GM12878 (cell line): ENCODE data around the gene MSH5. TPM values are rescaled to one million over a fixed set of nuclear protein-coding genes. Genes with fewer than 3 reads are reported as not detected.

Experiments
- ATAC-seq: fragments of 200-7000 bp; cut with Tn5 transposase; 3 replicates; pipeline ENCODE4 v1.9.1; 2020; ENCODE audit warnings: mild to moderate bottlenecking, moderate library complexity
- BruUV-seq: library from RNA; stranded (reverse); fragments of 400-500 nt; replicated peaks from 2 replicates; lab custom pipeline; 2021; lab: Mats Ljungman, UMichigan
- CTCF ChIA-PET: fragments of 300-600 bp; sonication (Branson Sonifier 250); formaldehyde crosslinking; extraction: SDS; loops from one replicate; lab custom pipeline; 2021; ENCODE audit warnings: inconsistent platforms; lab: Yijun Ruan, JAX
- POLR2A ChIA-PET: fragments of 350-600 bp; formaldehyde crosslinking; extraction: SDS; loops from one replicate; lab custom pipeline; 2021; ENCODE audit warnings: inconsistent platforms; lab: Charles Lee
- RAD21 ChIA-PET: fragments of 300-600 bp; sonication (Branson Sonifier 250); formaldehyde crosslinking; loops from one replicate; lab custom pipeline; 2023; ENCODE audit warnings: antibody characterized with exemption; ENCODE audit not compliant: unreplicated experiment; lab: Charles Lee
- SMC1A ChIA-PET: fragments of 300-600 bp; sonication (Branson Sonifier 250); formaldehyde crosslinking; loops from one replicate; lab custom pipeline; 2023; ENCODE audit not compliant: unreplicated experiment, uncharacterized antibody; lab: Charles Lee
- DNase-seq: peaks from one replicate; pipeline ENCODE4 v3.0.0-alpha.2; 2011; ENCODE audit warnings: low read depth, low spot score
- FAIRE-seq: peaks from 3 replicates; lab custom pipeline; 2011; peaks lifted over from hg19 to GRCh38; lab: Jason Lieb, UNC
- H2AFZ ChIP-seq: 2 replicates; pipeline ENCODE4 v1.6.0; 2011; ENCODE audit warnings: low read depth, low read length, control low read depth; ENCODE audit not compliant: control insufficient read depth
- H3K27ac ChIP-seq: 2 replicates; pipeline ENCODE4 v1.5.1; 2011; ENCODE audit warnings: control low read depth; ENCODE audit not compliant: control insufficient read depth, insufficient read depth
- H3K27me3 ChIP-seq, 2 experiments: replicated peaks in 1 of 2; 2 replicates each; pipeline versions ENCODE4 v1.6.0 to v1.6.1; 2011; ENCODE audit warnings: low read length in 1 of 2; ENCODE audit not compliant: control insufficient read depth in 2 of 2, insufficient read depth in 2 of 2
- H3K36me3 ChIP-seq, 2 experiments: 2 replicates each; pipeline ENCODE4 v1.5.1; 2011; ENCODE audit warnings: low read length in 1 of 2; ENCODE audit not compliant: control insufficient read depth in 2 of 2, insufficient read depth in 2 of 2
- H3K4me1 ChIP-seq: 2 replicates; pipeline ENCODE4 v1.6.1; 2011; ENCODE audit warnings: mild to moderate bottlenecking, low read length, moderate library complexity, mixed read lengths; ENCODE audit not compliant: control insufficient read depth, insufficient read depth
- H3K4me2 ChIP-seq: 2 replicates; pipeline ENCODE4 v1.6.0; 2011; ENCODE audit warnings: control low read depth; ENCODE audit not compliant: control insufficient read depth, insufficient read depth
- H3K4me3 ChIP-seq: fragments of 200-600 bp; sonication (generic); 2 replicates; pipeline ENCODE4 v1.5.1; 2016
- H3K79me2 ChIP-seq: 2 replicates; pipeline ENCODE4 v1.6.0; 2011; ENCODE audit warnings: low read length; ENCODE audit not compliant: control insufficient read depth, insufficient read depth
- H3K9ac ChIP-seq: 2 replicates; pipeline ENCODE4 v1.8.0; 2011; ENCODE audit warnings: low read length, control low read depth, mixed read lengths; ENCODE audit not compliant: control insufficient read depth, insufficient read depth
- H3K9me3 ChIP-seq: replicated peaks from 3 replicates; pipeline ENCODE4 v1.5.1; 2011; ENCODE audit warnings: mild to moderate bottlenecking, low read length; ENCODE audit not compliant: control insufficient read depth, insufficient read depth
- H4K20me1 ChIP-seq: 2 replicates; pipeline ENCODE4 v1.6.0; 2011; ENCODE audit not compliant: control insufficient read depth, insufficient read depth
- CBFB ChIP-seq: IDR thresholded peaks from 2 replicates; pipeline ENCODE4 v1.6.1; 2016; ENCODE audit warnings: antibody characterized with exemption, low read depth
- CEBPZ ChIP-seq: fragments of 150-350 bp; IDR thresholded peaks from 2 replicates; pipeline ENCODE4 v1.6.1; 2016; ENCODE audit warnings: low read depth, low read length
- IKZF2 ChIP-seq, 2 experiments: fragments of 450-650 bp; IDR thresholded peaks; 2 replicates each; pipeline ENCODE4 v1.6.1; 2017; ENCODE audit warnings: mild to moderate bottlenecking in 2 of 2, moderate library complexity in 2 of 2
- NBN ChIP-seq: fragments of 450-650 bp; IDR thresholded peaks from 2 replicates; pipeline ENCODE4 v1.6.1; 2016
- RAD21 ChIP-seq: IDR thresholded peaks from 2 replicates; pipeline ENCODE4 v1.6.1; 2011; ENCODE audit warnings: mild to moderate bottlenecking, low read depth, low read length, moderate library complexity; ENCODE audit not compliant: insufficient read depth
- REST ChIP-seq: IDR thresholded peaks from 2 replicates; pipeline ENCODE4 v1.6.1; 2012; ENCODE audit warnings: mild to moderate bottlenecking, low read depth, low read length
- SMAD5 ChIP-seq: IDR thresholded peaks from 2 replicates; pipeline ENCODE4 v1.6.1; 2016; ENCODE audit warnings: antibody characterized with exemption, low read depth
- TCF3 ChIP-seq: IDR thresholded peaks from 2 replicates; pipeline ENCODE4 v1.6.1; 2012; ENCODE audit warnings: low read depth, mild to moderate bottlenecking, low read length, borderline replicate concordance; ENCODE audit not compliant: insufficient read depth
- YY1 ChIP-seq: IDR thresholded peaks from 2 replicates; pipeline ENCODE4 v1.6.1; 2011; ENCODE audit warnings: low read depth, mild to moderate bottlenecking, low read length
- ZNF207 ChIP-seq: fragments of 450-650 bp; IDR thresholded peaks from 2 replicates; pipeline ENCODE4 v1.6.1; 2014; ENCODE audit warnings: antibody characterized with exemption, mild to moderate bottlenecking, borderline replicate concordance
- ZNF217 ChIP-seq: fragments of 450-650 bp; IDR thresholded peaks from 2 replicates; pipeline ENCODE4 v1.6.1; 2017; ENCODE audit warnings: antibody characterized with exemption, mild to moderate bottlenecking
- WGBS: methylation state at CpG from one replicate; pipeline ENCODE4 v1.1.6; 2016; ENCODE audit warnings: low lambda C conversion rate; ENCODE audit not compliant: insufficient replicate concordance, insufficient coverage; ENCODE audit errors: missing lambda C conversion rate; 5-methylcytosine and 5-hydroxymethylcytosine counted together
- in situ Hi-C: fragments of 300-500 bp; cut with MboI; formaldehyde crosslinking; loops from 9 replicates; pipeline ENCODE4 v1.14.3; 2018; ENCODE audit warnings: mixed read lengths
- intact Hi-C: fragments of 100-400 bp; cut with micrococcal nuclease; formaldehyde crosslinking; loops from one replicate; pipeline ENCODE4 v1.14.2; 2022; ENCODE audit not compliant: unreplicated experiment
- polyA plus RNA-seq, 11 experiments: library from polyadenylated mRNA; depleted of rRNA in 4 of 11; unstranded in 6 of 11; stranded (reverse) in 5 of 11; fragments of >200 nt; fragmentation: Nextera tagmentation in 4 of 11; fragmentation: Illumina TruSeq in 1 of 11; extraction: Ambion mirVana in 4 of 11; extraction: Trizol in 1 of 11; gene quantifications; 1 replicate in 1 of 11; 2 replicates in 10 of 11; pipeline versions ENCODE4 v1.2.1 to v1.2.3, GENCODE V29; 2011 to 2016; ENCODE audit warnings: inconsistent platforms in 2 of 11, missing spikeins in 2 of 11, low read depth in 1 of 11
- total RNA-seq, 4 experiments: library from RNA; depleted of rRNA in 3 of 4; stranded (reverse); fragments of >200 nt in 3 of 4; fragmentation: Illumina TruSeq in 1 of 4; extraction: Trizol in 1 of 4; gene quantifications; 2 replicates each; pipeline versions ENCODE4 v1.2.1 to v1.2.3, GENCODE V29; 2013 to 2021

The MSH5 gene
- total and polyA plus RNA-seq, 10 of the 15 experiments (the other 5 are each of a cell fraction or from before 2014, with no cell fraction given), result 9.1 to 52.7 (median 30.0) TPM

- ChIA-PET SMC1A (interaction anchor here (1.1 kb wide), 1 partner anchor 10 kb away, joined by 3 read pairs; no protein-coding TSS in a partner anchor), POLR2A (interaction anchor here (0.5 to 3.2 kb wide), 3 partner anchors 37 to 108 kb away, joined by 3 to 23 read pairs (median 5); partner anchors contain the start of gene CLIC1), RAD21 (no interaction called here), CTCF (interaction anchor here (0.7 to 1.3 kb wide), 2 partner anchors 33 to 69 kb away, joined by 4 read pairs; no protein-coding TSS in a partner anchor)
- no peak overlapping the region for H3K27ac ChIP-seq
- FAIRE-seq (no peak), ATAC-seq (no peak), DNase-seq (no peak)
- H3K27me3 ChIP-seq, result no peaks in the 10 kb centered on the region
- BruUV-seq, result no TSS peak
- H2AFZ ChIP-seq, result no peak overlapping the region
- intact Hi-C loops (no loop called here), in situ Hi-C loops (no loop called here)
- H3K4me1 ChIP-seq, result peaks cover 9% of the 10 kb centered on the region; the same call in 1 of the 2 replicates
- no peak for TF ChIP-seq ZNF207
- no peak for TF ChIP-seq SMAD5
- TF ChIP-seq CEBPZ, result no peak
- no peak for TF ChIP-seq TCF3
- TF ChIP-seq ZNF217, result no peak
- no peak for TF ChIP-seq YY1
- TF ChIP-seq CBFB, result no peak
- TF ChIP-seq IKZF2 (IDR thresholded peaks at IDR 0.05), result no peak
- TF ChIP-seq RAD21, result no peak
- no peak for TF ChIP-seq NBN
- TF ChIP-seq REST, result no peak
- peak overlapping the region; percentile 81; the same call in 1 of the 2 replicates for H3K4me2 ChIP-seq
- peaks cover 0 to 8% of the 10 kb centered on the region in 2 experiments; a peak in 2 of 4 replicates for H3K36me3 ChIP-seq
- peak overlapping the region; percentile 96; the same call in 1 of the 2 replicates for H3K4me3 ChIP-seq
- no peaks in the 10 kb centered on the region for H3K9me3 ChIP-seq
- H3K79me2 ChIP-seq, result peaks cover 17% of the 10 kb centered on the region
- H4K20me1 ChIP-seq, result no peaks in the 10 kb centered on the region
- no peak overlapping the region for H3K9ac ChIP-seq
- 88% methylated on average over 5 of the region's 5 CpGs for WGBS
Measured at GRCh38 chr6:31700740-31701401, 38.9 kb upstream of the MSH5 start.
